DND-41 (cell line): ENCODE measurements around the gene VAC14.

Experiments
- ATAC-seq: fragments of 200-7000 bp; cut with Tn5 transposase; 3 replicates; pipeline ENCODE4 v1.9.1; 2021; ENCODE audit warnings: low read depth; ENCODE audit not compliant: insufficient read depth
- DNase-seq: peaks from one replicate; pipeline ENCODE4 v3.0.0-alpha.2; 2020
- H2AFZ ChIP-seq: 2 replicates; pipeline ENCODE4 v1.6.0; 2012; ENCODE audit warnings: low read depth, low read length
- H3K27ac ChIP-seq: 2 replicates; pipeline ENCODE4 v1.5.1; 2012; ENCODE audit warnings: low read length, inconsistent platforms
- H3K27me3 ChIP-seq: fragments of 200-600 bp; sonication (generic); 2 replicates; pipeline ENCODE4 v1.6.0; 2012; ENCODE audit warnings: low read length, mild to moderate bottlenecking, inconsistent platforms; ENCODE audit not compliant: insufficient read depth, poor library complexity
- H3K36me3 ChIP-seq: 2 replicates; pipeline ENCODE4 v1.5.1; 2012; ENCODE audit warnings: low read length, inconsistent platforms; ENCODE audit not compliant: insufficient read depth
- H3K4me1 ChIP-seq: 2 replicates; pipeline ENCODE4 v1.5.1; 2012; ENCODE audit warnings: mild to moderate bottlenecking, low read length; ENCODE audit not compliant: insufficient read depth
- H3K4me2 ChIP-seq: 2 replicates; pipeline ENCODE4 v1.6.0; 2012; ENCODE audit warnings: mild to moderate bottlenecking, moderate library complexity, low read length, inconsistent platforms; ENCODE audit not compliant: insufficient read depth
- H3K4me3 ChIP-seq, 2 experiments: fragments of 200-600 bp in 1 of 2; shearing (Covaris generic) in 1 of 2; 2 replicates each; pipeline ENCODE4 v1.5.1; 2012 to 2016; ENCODE audit warnings: inconsistent platforms in 2 of 2, low read length in 2 of 2, mild to moderate bottlenecking in 2 of 2, low read depth in 1 of 2, moderate library complexity in 1 of 2
- H3K79me2 ChIP-seq: 2 replicates; pipeline ENCODE4 v1.6.0; 2012; ENCODE audit warnings: low read length, inconsistent platforms; ENCODE audit not compliant: insufficient read depth
- H3K9ac ChIP-seq: 2 replicates; pipeline ENCODE4 v1.6.0; 2012; ENCODE audit warnings: low read depth, mild to moderate bottlenecking, inconsistent platforms, low read length, moderate library complexity
- H3K9me3 ChIP-seq: 2 replicates; pipeline ENCODE4 v1.5.1; 2012; ENCODE audit warnings: low read length, moderate library complexity, mild to moderate bottlenecking, inconsistent platforms; ENCODE audit not compliant: insufficient read depth, severe bottlenecking
- H4K20me1 ChIP-seq: 2 replicates; pipeline ENCODE4 v1.6.0; 2012; ENCODE audit warnings: low read length; ENCODE audit not compliant: insufficient read depth
- CTCF ChIP-seq: IDR thresholded peaks from 2 replicates; pipeline ENCODE4 v1.5.1; 2012; ENCODE audit warnings: borderline replicate concordance, low read length, moderate library complexity, mild to moderate bottlenecking; ENCODE audit not compliant: poor library complexity, severe bottlenecking; ENCODE audit errors: extremely low read depth
- EZH2 ChIP-seq: IDR thresholded peaks from 3 replicates; pipeline ENCODE4 v1.6.1; 2012; ENCODE audit warnings: borderline replicate concordance, low read depth, mild to moderate bottlenecking, moderate library complexity, low read length, inconsistent platforms; ENCODE audit not compliant: severe bottlenecking

Gene VAC14

GRCh38 chr16:70678898-70679670, 121.9 kb downstream of the VAC14 start:
- DNase-seq, result no peak
- no peak for ATAC-seq
- H3K79me2 ChIP-seq, result peaks cover 12% of the 10 kb centered on the region; the same call in 1 of the 2 replicates
- H3K27me3 ChIP-seq, result no peaks in the 10 kb centered on the region
- 0 out of 2 replicates have a peak, but pooled peaks cover 3% of the 10 kb centered on the region for H3K4me1 ChIP-seq
- no peak overlapping the region for H3K27ac ChIP-seq
- H4K20me1 ChIP-seq, result peaks cover 42% of the 10 kb centered on the region
- no peak overlapping the region for H3K4me2 ChIP-seq
- H3K36me3 ChIP-seq, result peaks cover 46% of the 10 kb centered on the region
- H3K4me3 ChIP-seq, result no peak overlapping the region
- no peak overlapping the region for H3K9ac ChIP-seq
- H3K9me3 ChIP-seq, result no peaks in the 10 kb centered on the region
- TF ChIP-seq EZH2, result no peak
- TF ChIP-seq CTCF, result no peak
- H2AFZ ChIP-seq, result no peak overlapping the region

GRCh38 chr16:70678121-70678897, 122.6 kb downstream of the VAC14 start:
- H3K27ac ChIP-seq, result no peak overlapping the region
- DNase-seq (no peak), ATAC-seq (no peak)
- peaks cover 6% of the 10 kb centered on the region; the same call in 1 of the 2 replicates for H3K79me2 ChIP-seq
- no peak overlapping the region for H3K4me2 ChIP-seq
- H3K9me3 ChIP-seq, result no peaks in the 10 kb centered on the region
- no peak overlapping the region for H3K4me3 ChIP-seq
- H3K4me1 ChIP-seq, result no peaks in the 10 kb centered on the region
- H3K27me3 ChIP-seq, result no peaks in the 10 kb centered on the region
- no peak overlapping the region for H3K9ac ChIP-seq
- H2AFZ ChIP-seq, result no peak overlapping the region
- H4K20me1 ChIP-seq, result peaks cover 34% of the 10 kb centered on the region
- peaks cover 44% of the 10 kb centered on the region for H3K36me3 ChIP-seq
- TF ChIP-seq CTCF (no peak), EZH2 (no peak)

- H3K27ac ChIP-seq, result no peak overlapping the region
- no peak overlapping the region for H3K4me3 ChIP-seq
- peaks cover 51% of the 10 kb centered on the region for H3K36me3 ChIP-seq
- H3K27me3 ChIP-seq, result no peaks in the 10 kb centered on the region
- no peaks in the 10 kb centered on the region; the same call in 1 of the 2 replicates for H3K79me2 ChIP-seq
- H3K4me2 ChIP-seq, result no peak overlapping the region
- DNase-seq, result no peak
- H2AFZ ChIP-seq, result no peak overlapping the region
- peaks cover 27% of the 10 kb centered on the region for H4K20me1 ChIP-seq
- TF ChIP-seq CTCF (no peak), EZH2 (no peak)
- ATAC-seq, result no peak
- no peaks in the 10 kb centered on the region for H3K4me1 ChIP-seq
- no peak overlapping the region for H3K9ac ChIP-seq
- H3K9me3 ChIP-seq, result no peaks in the 10 kb centered on the region
Observed at GRCh38 chr16:70677499-70678120, 123.3 kb downstream of the VAC14 start.
